Dermis blood vessel endothelial cell (primary cell): ENCODE measurements around the gene CSRP3. TPM values are rescaled to one million over a fixed set of nuclear protein-coding genes. Genes with fewer than 3 reads are reported as not detected.

ENCODE experiments used
- DNase-seq: peaks from one replicate; pipeline ENCODE4 v3.0.0; 2010
- total RNA-seq: library from RNA; depleted of rRNA; stranded (reverse); fragments of >200 nt; gene quantifications from 2 replicates; pipeline ENCODE4 v1.2.3, GENCODE V29; 2014

Gene CSRP3
- total RNA-seq: not detected in 2 replicates

- DNase-seq: no peak
Measured at GRCh38 chr11:19201737-19202605, at the start of gene CSRP3. Gene CSRP3, minus strand, starts transcription at chr11:19201983. Its CDS starts 9,535 bp downstream, at chr11:19192448.

DNA sequence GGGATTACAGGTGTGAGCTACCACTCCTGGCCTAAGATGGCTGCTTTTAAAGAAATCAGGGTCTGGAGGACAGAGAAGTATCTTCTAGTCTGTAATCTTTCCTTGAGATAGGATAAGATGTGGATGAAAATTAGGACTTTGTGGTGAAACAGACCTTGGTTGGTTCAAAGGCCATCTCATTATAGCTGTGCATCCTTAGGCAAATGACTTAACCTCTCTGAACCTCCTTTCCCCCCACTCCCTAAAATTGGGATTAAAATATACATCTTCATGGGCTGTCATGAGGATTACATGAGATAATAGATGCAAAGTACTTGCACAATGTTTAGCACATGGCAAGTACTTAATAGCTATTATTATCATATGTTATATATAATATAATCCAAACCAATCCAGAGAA lies 49.8 kb upstream of the CSRP3 start:
- DNase-seq: no peak

DNA sequence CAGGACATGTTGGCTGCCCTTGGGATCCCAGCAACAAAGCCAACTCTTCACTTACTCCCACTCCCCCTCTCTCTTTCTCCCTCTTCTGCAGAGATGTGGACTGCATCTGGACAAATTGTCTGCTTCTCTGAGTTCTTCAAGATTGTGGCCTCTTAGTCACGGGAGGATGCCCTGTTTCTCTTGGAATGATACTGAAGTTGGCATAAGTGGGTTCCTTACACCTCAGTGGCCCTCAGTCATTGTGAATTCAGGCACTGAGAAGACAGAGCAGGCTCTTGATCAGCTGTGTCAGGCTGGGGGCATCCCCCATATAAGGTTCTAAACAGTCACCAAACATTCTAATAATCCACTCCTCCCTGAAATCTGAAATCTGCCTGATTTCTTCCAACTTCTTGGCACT lies 45.0 kb upstream of the CSRP3 start:
- no peak for DNase-seq

DNA sequence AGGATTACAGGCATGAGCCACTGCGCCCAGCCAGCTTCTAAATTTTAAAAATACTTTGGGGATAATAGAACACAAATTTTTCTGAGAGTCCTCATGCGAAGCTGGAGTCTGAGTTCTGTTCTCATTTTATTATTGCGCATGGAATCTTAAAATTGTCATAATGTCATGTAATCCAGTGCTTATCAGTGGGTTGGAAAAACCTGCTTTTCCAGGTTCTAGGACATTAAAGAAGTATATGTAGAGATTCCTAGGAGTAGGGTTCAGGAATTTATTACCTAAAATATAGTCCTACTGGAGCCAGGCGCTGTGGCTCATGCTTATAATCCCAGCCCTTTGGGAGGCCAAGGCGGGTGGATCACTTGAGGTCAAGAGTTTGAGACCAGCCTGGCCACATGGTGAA lies 43.6 kb upstream of the CSRP3 start:
- DNase-seq: no peak

GRCh38 chr11:19244621-19245020 lies 42.8 kb upstream of the CSRP3 start:
- no peak for DNase-seq

GRCh38 chr11:19244084-19244483 lies 42.3 kb upstream of the CSRP3 start:
- no peak for DNase-seq

DNA sequence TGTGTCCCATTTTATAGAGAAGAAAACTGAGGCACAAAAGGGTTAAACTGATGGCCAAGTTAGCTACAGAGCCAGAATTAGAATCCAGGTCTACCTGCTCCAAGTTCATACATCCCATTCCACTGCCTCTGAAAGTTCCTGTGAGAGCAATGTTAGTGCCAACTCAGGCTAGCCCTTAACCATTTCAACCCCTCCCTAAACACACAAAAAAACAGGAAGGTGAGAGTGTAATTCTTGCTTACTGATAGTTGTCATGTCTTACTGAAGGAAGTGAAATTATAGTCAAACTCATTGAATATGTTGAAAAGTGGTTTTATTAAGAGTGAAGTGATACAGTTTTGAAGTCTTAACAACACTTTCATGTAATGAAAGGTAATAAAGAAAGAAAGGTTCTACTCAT lies 41.8 kb upstream of the CSRP3 start:
- DNase-seq: no peak

GRCh38 chr11:19243143-19243542 lies 41.4 kb upstream of the CSRP3 start:
- DNase-seq: no peak

DNA sequence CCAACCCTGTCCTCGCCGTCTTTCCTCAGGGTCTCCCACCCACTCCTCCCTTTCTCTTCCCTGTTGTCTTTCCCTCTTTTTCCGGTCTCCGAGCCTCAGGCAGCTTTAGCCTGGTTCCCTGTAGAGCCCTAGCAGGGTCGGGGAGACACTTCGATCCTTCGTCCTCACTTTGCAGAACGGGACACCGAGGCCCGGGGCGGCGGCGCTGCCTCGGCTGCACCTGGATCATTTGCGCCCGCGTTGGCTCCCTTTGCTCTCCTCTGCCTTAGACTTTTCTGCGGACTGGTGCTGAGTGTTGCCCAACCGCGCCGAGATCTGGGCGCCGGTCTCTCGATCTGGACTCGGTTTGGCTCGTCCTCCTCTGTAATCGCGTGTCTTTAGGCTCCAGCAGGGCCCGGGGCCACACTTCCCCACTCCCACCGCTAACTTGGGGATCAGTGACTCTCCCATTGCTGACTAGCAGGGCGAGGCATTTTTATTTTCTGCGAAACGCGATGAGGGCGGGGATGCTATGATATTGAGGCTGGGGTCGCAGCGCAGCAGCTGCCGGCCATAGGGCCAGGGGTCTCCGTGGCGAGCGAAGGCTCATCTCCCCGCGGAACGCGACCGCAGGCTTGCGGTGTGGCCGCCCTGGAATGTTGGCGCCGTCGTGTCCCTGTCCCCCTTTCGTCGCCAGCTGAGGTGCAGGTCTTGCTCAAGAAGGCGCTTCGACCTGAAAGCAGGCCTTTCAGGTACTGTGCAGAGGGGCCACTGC lies 40.6 kb upstream of the CSRP3 start:
- peak; percentile 16 for DNase-seq

DNA sequence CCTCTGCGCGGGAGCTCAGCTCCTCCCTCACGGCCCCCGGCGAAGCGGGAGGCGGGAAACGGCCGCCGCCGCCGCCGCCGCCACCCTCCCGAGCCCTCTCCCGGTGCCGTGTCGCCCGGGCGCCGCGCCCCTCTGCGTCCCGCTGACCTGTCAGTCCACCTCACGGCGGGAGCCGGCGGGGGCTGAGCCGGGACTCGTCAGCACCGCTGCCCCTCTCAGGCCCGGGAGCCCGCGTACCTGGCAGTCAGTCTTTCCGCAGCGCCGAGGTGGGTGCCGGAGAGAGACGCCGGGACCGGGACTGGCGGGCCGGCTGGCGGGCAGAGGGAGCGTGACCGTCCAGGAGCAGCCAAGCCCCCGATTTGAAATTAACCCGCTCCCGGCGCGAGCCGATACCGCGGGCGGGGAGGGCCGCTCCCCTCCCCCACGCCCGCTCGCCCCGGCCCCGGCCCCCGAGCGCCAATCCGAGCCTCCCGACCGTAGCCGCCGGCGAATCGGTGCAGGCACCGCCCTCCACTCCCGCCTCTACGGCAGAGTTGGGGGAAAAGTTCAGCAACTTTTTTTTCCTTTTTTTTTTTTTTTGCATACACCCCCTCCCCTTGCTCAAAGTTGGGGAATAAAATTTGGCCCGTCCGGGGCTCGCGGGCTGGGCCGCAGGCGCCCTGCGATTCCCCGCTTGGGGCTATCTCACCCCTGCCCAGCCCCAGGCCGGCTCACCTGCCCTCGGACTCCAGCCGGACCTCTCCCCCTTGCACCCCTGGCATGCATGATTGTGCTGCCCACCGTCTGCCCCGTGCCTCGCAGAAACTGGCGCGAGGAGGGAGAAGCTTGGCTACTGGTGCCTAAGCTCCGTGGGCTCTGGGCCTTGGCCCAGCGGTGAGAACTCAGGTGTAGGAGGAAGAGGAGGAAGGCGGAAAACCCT lies 39.7 kb upstream of the CSRP3 start:
- DNase-seq: peak; percentile 32

DNA sequence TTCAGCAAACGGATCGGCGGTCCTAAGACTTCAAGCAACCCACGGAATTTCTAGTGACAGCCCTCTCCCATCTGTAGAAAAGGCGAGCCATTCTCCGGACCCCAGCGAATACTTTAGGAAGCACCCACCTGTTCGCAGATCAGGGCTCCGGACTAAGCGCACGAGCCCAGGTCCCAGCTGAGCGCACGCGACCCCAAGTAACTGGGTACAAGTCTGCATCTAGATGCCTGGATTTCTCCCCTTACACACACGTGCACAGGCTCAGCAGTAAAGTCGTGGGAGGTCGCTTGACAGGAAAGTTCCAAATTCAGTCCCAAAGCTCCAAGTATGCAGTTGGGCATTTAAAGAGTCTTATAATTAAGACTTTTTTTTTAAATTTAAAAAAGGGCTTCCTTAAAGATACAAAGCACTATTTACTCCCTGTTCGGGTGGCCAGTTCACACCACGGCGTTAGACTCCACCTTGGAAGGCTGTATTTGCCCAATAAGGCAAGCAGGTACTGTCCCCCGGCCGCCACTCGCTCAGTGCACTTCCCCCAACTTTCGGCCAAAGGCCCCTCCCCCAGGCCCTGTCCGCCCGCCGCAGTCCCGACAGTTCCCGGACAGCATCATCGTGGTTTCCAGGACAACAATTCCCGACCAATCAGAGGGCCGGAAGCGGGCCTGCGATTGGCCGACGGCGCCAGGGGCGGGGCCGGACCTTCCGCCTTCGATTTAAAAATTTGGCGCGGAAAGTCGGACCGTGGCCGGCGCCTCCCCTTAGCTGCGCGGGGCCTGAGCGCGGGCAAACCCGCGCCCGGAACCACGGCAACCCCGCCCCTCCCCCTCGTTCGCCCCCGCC lies 38.9 kb upstream of the CSRP3 start, which contains the start of gene E2F8:
Gene E2F8 (minus strand): TSS at position 526 of the 840 bp plus-strand sequence. CDS start 824 bp downstream, outside the sequence.
- DNase-seq: peak; percentile 97

DNA sequence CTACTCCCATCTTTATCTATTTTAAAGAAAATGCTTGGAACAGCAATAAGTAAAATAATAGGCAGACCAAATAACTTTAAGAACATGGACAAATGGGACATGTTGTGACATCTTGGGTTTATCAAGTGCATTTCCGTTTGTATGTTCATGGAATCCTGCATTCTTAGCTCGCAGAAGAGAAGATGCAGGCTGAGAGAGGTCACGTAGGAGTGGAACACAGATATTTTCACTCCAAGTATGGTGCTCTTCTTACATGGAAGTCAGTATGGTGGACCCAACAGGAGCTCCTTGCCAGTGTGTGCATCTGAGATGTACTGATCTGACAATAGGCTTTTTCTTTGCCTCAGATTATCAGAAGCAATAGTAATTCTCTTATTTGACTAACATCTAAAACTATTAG lies 37.3 kb upstream of the CSRP3 start:
- DNase-seq: peak; percentile 23

DNA sequence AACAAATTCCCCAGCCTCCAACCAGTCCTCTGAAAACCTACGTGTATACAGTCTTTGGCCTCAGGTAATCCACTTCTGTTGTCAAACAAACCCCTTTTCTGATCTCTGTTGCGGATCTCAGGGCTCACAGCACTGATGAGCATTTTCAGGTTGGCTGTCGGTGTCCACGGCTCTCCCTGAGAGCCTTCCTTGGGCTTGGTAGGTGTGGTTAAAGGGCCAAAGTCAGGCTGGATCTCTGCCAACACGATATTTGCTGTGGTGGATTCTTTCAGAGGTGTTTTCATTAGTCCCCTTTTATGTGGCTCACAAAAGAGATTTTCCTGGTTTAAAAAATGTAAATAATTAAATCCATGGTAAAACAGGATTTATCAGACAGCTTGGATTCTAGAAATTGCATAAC lies 36.0 kb upstream of the CSRP3 start:
- DNase-seq: no peak

DNA sequence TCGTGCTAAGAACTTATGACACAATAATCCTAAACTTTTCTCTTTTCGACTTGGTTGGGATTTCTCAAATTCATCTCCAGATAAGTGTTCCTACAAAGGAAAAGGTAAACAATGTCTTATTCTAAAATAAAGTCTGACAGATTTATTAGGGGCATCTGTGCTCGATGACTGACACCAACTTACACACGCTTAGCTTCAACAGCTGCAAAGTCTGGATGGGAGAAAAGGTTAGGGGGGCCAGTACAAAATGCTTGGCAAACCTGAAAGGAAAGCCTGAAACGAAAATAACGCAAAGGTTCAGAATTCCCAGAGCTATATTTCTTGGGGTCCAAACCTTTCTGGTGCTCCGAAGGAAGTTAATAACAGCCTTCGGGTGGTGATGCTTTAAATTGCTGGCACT lies 35.6 kb upstream of the CSRP3 start:
- DNase-seq: no peak

DNA sequence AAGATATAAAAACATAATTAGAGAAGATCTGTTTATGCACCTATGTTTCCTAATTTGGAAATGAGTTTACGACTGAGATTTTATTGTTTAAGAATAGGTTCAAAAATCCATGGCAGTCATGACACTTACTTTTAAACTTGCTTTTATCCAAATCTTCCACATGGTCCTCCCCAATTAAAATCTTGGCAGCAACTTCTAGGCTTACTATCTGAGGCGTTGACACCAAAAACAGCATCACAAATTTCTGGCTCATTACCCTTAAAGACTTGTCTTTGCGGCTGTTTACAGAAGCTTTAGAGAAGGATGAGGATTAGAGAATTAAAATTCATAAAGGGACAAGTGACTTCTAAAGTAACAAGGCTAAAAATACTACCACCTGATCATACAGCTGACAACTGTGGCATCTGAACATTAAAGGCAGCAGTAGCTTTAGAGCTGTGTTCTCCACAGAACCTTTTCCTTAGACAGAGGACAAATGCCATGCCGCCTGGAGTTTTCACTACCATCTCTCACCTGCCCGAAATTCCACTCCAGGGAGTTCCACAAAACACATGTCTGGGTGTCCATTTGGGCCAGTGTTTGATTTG lies 32.5 kb upstream of the CSRP3 start:
- DNase-seq: no peak

- DNase-seq: peak; percentile 95
Measured at GRCh38 chr11:19232910-19233503, 31.2 kb upstream of the CSRP3 start.

- no peak for DNase-seq
Measured at GRCh38 chr11:19229671-19230070, 27.9 kb upstream of the CSRP3 start.

DNA sequence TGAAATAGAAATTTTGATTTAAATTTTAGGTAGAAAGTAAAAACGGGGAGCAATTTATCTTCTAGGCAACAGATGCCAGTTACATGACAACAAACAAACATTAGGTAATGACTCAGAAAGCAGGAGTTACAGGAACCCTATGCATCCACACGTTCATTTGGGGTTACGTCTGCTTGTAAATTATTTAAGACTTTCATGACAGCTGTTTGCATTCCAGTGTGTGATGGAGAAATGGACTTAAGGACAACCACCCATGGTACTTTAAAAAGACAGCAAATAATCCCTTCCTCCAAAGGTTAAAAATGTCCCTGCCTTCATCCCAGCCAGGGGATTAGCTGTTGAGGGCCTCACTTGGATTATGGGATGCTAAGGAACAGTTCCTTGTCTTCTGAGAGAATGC lies 27.2 kb upstream of the CSRP3 start:
- DNase-seq: no peak

- no peak for DNase-seq
Measured at GRCh38 chr11:19226378-19227195, 24.8 kb upstream of the CSRP3 start.

GRCh38 chr11:19225581-19225980 lies 23.8 kb upstream of the CSRP3 start:
- DNase-seq: no peak
